ENCODE measurements around the gene MIDN. TPM values are rescaled to one million over a fixed set of nuclear protein-coding genes. Genes with fewer than 3 reads are reported as not detected.

Gene MIDN
- total and polyA plus RNA-seq, 2 of the 4 experiments (the other 2 are of a cell fraction), result 2.5 to 26.0 TPM

DNA sequence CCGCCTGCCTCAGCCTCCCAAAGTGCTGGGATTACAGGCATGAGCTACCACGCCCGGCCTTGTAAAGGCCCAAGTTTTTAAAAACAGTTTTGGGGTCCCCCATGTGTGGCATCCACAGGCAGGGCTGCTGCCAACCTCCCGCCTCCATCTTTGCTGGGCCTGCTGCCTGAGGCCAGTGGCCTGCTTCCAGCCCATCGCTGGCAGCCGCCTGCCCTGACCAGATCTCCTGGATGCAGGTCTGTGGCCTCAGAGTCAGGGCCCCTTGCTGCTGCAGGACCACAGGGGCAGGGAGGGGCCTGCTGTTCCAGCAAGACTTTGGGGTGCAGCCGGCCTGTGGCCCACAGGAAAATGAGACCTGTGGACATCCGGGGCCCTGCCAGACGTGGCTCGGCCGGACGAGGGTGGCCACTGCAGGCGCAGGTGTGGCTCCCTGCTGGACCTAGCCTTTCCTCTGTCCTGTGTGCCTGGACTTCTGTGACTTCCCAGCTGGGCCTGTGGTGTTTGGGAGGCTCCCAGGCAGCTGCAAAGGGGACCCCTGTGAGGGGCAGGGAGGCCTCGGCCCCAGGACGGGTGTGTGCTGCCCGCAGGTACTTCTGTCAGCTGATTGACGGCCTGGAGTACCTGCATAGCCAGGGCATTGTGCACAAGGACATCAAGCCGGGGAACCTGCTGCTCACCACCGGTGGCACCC is 28.5 kb upstream of the MIDN start (continued):
- no peak for TF ChIP-seq CTCF (conservative IDR thresholded peaks at IDR 0.05; ENCODE audit: low read depth, low read length)
- no peak for TF ChIP-seq USF2 (IDR thresholded peaks at IDR 0.05; ENCODE audit: low read depth, low read length)
- no peak for TF ChIP-seq MAZ (IDR thresholded peaks at IDR 0.05; ENCODE audit: borderline replicate concordance, low read depth, low read length)
- TF ChIP-seq MXI1 (IDR thresholded peaks at IDR 0.05; ENCODE audit: borderline replicate concordance, low read depth, low read length), result no peak
- no peak for TF ChIP-seq CEBPB (IDR thresholded peaks at IDR 0.05; ENCODE audit: low read depth, low read length)
- no peak for TF ChIP-seq CHD1 (IDR thresholded peaks at IDR 0.05; ENCODE audit: low read depth, low read length)
